Measurements from ENCODE around the gene LIPH.
"Not testable (repeated sequence)": the region's sequence is repeated elsewhere in the genome, so short reads cannot be mapped to it uniquely, and the experiment has no call there.

Gene LIPH

DNA sequence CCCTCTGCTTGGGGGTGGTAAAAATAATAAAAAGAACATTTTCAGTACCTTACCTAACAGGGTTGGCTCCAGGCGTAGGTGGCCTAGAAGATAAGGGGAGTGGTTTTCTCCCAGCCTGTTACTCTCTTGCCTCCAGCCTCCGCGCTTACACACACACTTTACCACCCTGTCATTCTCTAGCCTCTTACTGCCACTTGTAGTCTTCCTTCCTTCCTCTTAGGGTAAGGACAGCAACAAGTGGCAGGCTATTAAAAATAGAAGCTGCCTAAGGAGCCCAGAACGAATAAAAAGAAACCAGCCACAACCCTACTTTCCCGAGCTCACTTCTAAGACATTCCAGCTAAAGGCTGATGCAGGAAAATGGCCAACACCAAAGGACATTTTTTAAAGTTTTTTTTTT lies 9.6 kb upstream of the LIPH start:
- ChIA-PET CTCF (interaction anchor here (4.5 to 5.3 kb wide), 2 partner anchors 11 to 14 kb away, joined by 32 to 53 read pairs; no protein-coding TSS in a partner anchor), POLR2A (no interaction called here)

DNA sequence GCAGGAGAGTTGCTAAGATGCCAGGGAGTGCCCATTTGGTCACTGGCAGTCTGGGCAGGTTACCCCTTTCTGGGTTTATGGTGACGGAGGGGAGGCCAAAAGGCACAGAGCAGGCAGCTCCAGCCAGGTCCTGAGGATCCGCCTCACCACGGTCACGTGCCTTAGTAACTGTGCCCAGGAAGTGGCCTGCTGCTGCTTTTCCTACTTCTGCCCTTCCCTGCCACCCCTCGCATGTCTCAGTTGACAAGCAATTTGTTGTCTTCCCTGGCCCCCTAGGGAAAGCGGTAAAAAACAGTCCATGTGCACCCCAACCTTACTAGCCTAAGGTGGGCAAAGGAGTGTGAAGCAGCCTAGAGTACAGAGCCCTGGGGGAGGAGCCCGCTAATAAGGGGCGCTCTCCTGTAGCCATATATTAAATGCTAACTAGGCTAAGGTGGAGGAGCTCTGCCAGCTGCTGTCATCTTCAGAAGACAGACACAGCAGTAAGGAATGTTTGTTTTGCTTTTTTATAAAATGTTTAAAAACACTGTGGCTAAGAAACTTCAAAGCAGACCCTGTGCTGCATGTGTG lies 9.1 kb upstream of the LIPH start:
- POLR2A ChIA-PET = no interaction called here
- no peak overlapping the region for H3K4me3 ChIP-seq (ENCODE audit: low read depth, low read length)
- DNase-seq (ENCODE audit: low read depth, low spot score) = no peak
- TF ChIP-seq, protein P1, sequence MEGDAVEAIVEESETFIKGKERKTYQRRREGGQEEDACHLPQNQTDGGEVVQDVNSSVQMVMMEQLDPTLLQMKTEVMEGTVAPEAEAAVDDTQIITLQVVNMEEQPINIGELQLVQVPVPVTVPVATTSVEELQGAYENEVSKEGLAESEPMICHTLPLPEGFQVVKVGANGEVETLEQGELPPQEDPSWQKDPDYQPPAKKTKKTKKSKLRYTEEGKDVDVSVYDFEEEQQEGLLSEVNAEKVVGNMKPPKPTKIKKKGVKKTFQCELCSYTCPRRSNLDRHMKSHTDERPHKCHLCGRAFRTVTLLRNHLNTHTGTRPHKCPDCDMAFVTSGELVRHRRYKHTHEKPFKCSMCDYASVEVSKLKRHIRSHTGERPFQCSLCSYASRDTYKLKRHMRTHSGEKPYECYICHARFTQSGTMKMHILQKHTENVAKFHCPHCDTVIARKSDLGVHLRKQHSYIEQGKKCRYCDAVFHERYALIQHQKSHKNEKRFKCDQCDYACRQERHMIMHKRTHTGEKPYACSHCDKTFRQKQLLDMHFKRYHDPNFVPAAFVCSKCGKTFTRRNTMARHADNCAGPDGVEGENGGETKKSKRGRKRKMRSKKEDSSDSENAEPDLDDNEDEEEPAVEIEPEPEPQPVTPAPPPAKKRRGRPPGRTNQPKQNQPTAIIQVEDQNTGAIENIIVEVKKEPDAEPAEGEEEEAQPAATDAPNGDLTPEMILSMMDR (IDR thresholded peaks at IDR 0.05; ENCODE audit: insufficient read depth, low read length, missing control alignments) = no peak
- CTCF ChIA-PET = interaction anchor here (4.5 to 5.3 kb wide), 2 partner anchors 11 to 15 kb away, joined by 32 to 53 read pairs; no protein-coding TSS in a partner anchor

More for the DNA sequence above, 9.6 kb upstream of the LIPH start:
- DNase-seq (ENCODE audit: low read depth, low spot score) = no peak
- H3K4me3 ChIP-seq (ENCODE audit: low read depth, low read length) = no peak overlapping the region
- TF ChIP-seq, protein P1 (IDR thresholded peaks at IDR 0.05; ENCODE audit: insufficient read depth, low read length, missing control alignments) = no peak

- ChIA-PET POLR2A (no interaction called here), CTCF (interaction anchor here (0.9 to 5.3 kb wide), 6 partner anchors 12 to 101 kb away, joined by 3 to 54 read pairs (median 28); no protein-coding TSS in a partner anchor)
- TF ChIP-seq, protein P1 (IDR thresholded peaks at IDR 0.05; ENCODE audit: insufficient read depth, low read length, missing control alignments) = no peak
- H3K4me3 ChIP-seq (ENCODE audit: low read depth, low read length) = no peak overlapping the region
- no peak for DNase-seq (ENCODE audit: low read depth, low spot score)
These were observed 8.3 kb upstream of the LIPH start for GRCh38 chr3:185560676-185561075.

- CTCF ChIA-PET = interaction anchor here (0.6 to 5.3 kb wide), 24 partner anchors 12 to 752 kb away, joined by 3 to 54 read pairs (median 4); partner anchors contain the start of gene SENP2
- TF ChIP-seq, protein P1 (IDR thresholded peaks at IDR 0.05; ENCODE audit: insufficient read depth, low read length, missing control alignments) = no peak
- POLR2A ChIA-PET = no interaction called here
- H3K4me3 ChIP-seq (ENCODE audit: low read depth, low read length) = no peak overlapping the region
- no peak for DNase-seq (ENCODE audit: low read depth, low spot score)
These were observed 7.3 kb upstream of the LIPH start for GRCh38 chr3:185559706-185560090.

- no peak overlapping the region for H3K4me3 ChIP-seq (ENCODE audit: low read depth, low read length)
- ChIA-PET POLR2A (interaction anchor here (1.8 kb wide), 1 partner anchor 59 kb away, joined by 6 read pairs; the partner anchor contains the start of gene TMEM41A), CTCF (interaction anchor here (0.7 to 5.3 kb wide), 23 partner anchors 10 to 250 kb away, joined by 3 to 54 read pairs (median 4); partner anchors contain the start of genes SENP2 and TMEM41A)
- no peak for DNase-seq (ENCODE audit: low read depth, low spot score)
- TF ChIP-seq, protein P1 (IDR thresholded peaks at IDR 0.05; ENCODE audit: insufficient read depth, low read length, missing control alignments) = no peak
These were observed 6.0 kb upstream of the LIPH start for GRCh38 chr3:185558395-185558794.

DNA sequence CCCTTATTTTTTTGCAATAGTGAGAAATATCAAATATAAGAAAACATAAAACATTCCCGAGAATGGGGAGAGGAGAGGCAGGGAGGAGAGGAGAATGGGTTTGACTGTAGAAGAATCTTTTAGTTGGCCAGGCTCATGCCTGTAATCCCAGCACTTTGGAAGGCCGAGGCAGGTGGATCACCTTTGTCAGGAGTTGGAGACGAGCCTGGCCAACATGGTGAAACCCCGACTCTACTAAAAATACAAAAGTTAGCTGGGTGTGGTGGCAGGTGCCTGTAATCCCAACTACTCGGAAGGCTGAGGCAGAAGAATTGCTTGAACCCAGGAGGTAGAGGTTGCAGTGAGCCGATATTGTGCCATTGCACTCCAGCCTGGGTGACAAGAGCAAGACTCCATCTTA lies 4.3 kb upstream of the LIPH start:
- H3K4me3 ChIP-seq (ENCODE audit: low read depth, low read length); DNase-seq (ENCODE audit: low read depth, low spot score): not testable (repeated sequence)
- CTCF ChIA-PET = interaction anchor here (1.1 to 1.2 kb wide), 2 partner anchors 18 to 96 kb away, joined by 3 to 4 read pairs; no protein-coding TSS in a partner anchor
- POLR2A ChIA-PET = interaction anchor here (1.8 kb wide), 1 partner anchor 58 kb away, joined by 6 read pairs; the partner anchor contains the start of gene TMEM41A

All from AG04449 (cell line).